PFSK-1 (cell line): Measurements from ENCODE around the gene IL2.

ENCODE experiments used
- FOXP2 ChIP-seq: optimal IDR thresholded peaks from 2 replicates; pipeline ENCODE3; 2011; ENCODE audit warnings: borderline replicate concordance, control low read depth, inconsistent platforms; ENCODE audit not compliant: insufficient read depth; ENCODE audit errors: extremely low read length, extremely low read depth
- POLR2AphosphoS5 ChIP-seq: IDR thresholded peaks from 2 replicates; pipeline ENCODE4 v1.6.1; 2012; ENCODE audit warnings: low read depth, mild to moderate bottlenecking, control low read depth, low read length, moderate library complexity
- REST ChIP-seq, 2 experiments: IDR thresholded peaks; 2 replicates each; pipeline versions ENCODE4 v1.6.1 to v1.8.0; 2011 to 2012; ENCODE audit warnings: low read depth in 2 of 2, low read length in 2 of 2, control low read depth in 1 of 2, inconsistent platforms in 1 of 2, mild to moderate bottlenecking in 1 of 2, moderate library complexity in 1 of 2; ENCODE audit not compliant: insufficient read depth in 1 of 2
- SIN3A ChIP-seq: IDR thresholded peaks from 2 replicates; pipeline ENCODE4 v1.6.1; 2012; ENCODE audit warnings: mild to moderate bottlenecking, low read length, moderate library complexity, borderline replicate concordance; ENCODE audit not compliant: insufficient read depth
- TAF1 ChIP-seq: IDR thresholded peaks from 2 replicates; pipeline ENCODE4 v1.6.1; 2012; ENCODE audit warnings: low read length, control low read depth, borderline replicate concordance; ENCODE audit not compliant: insufficient read depth

IL2 gene

GRCh38 chr4:122453384-122453995 is 3.0 kb downstream of the IL2 start:
- TF ChIP-seq FOXP2 (no peak), POLR2AphosphoS5 (no peak), REST (IDR thresholded peaks at IDR 0.05; ENCODE audit: insufficient read depth in 1 of 2, low read depth in 2 of 2, low read length in 2 of 2) (no peak), TAF1 (no peak), SIN3A (no peak)

DNA sequence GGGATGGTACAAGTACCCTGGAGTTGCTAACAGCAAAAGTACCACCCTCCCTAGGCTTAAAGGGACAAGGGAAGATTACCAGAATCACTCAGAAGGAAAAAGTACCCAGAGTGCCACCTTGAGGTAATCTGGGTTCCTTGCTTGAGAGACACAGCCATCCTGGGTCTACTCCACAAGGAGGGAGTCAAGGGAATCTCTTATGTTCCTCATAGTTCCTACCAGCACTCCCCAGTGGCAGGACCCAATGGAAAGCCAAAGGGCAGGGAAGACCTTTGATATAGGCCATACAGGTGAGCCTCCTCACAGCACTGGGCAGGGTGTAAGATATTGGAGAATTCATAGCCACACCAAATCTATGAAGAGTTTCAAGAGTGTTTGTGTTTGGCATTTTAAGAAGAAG is 5.7 kb downstream of the IL2 start:
- TF ChIP-seq TAF1 (no peak), REST (IDR thresholded peaks at IDR 0.05; ENCODE audit: insufficient read depth in 1 of 2, low read depth in 2 of 2, low read length in 2 of 2) (no peak), SIN3A (no peak), FOXP2 (no peak), POLR2AphosphoS5 (no peak)

DNA sequence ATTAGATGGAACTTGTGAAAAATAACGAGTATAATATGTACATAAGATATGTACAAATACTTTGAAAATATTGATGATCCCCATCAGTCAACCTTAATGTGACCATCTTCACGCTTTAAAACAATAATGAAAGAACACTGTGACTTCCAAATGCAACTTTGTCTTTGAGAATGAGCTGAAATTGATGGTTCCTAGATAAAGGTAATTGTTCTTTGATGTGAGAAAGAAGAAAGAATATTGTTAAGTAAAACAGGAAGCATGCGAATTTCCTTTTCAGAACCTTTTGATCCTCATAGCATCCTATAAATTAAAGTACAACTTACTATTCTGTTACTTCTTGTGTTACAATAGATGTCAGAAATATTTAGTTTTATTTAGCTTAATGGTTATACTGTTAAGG is 22.2 kb downstream of the IL2 start:
- TF ChIP-seq SIN3A: no peak
- no peak for TF ChIP-seq FOXP2
- no peak for TF ChIP-seq REST (IDR thresholded peaks at IDR 0.05; ENCODE audit: insufficient read depth in 1 of 2, low read depth in 2 of 2, low read length in 2 of 2)
- TF ChIP-seq POLR2AphosphoS5: no peak
- no peak for TF ChIP-seq TAF1

GRCh38 chr4:122431351-122431750 is 25.2 kb downstream of the IL2 start:
- TF ChIP-seq POLR2AphosphoS5 (no peak), SIN3A (no peak), REST (IDR thresholded peaks at IDR 0.05; ENCODE audit: insufficient read depth in 1 of 2, low read depth in 2 of 2, low read length in 2 of 2) (no peak), TAF1 (no peak), FOXP2 (no peak)
